GM10266 (cell line): ENCODE results near the gene PKP4.

Source experiments
- DNase-seq: peaks from one replicate; pipeline ENCODE4 v3.0.0; 2012; ENCODE audit errors: extremely low spot score
- CTCF ChIP-seq: IDR thresholded peaks from 2 replicates; pipeline ENCODE4 v1.5.1; 2012; ENCODE audit warnings: mild to moderate bottlenecking, low read depth; ENCODE audit not compliant: control insufficient read depth, insufficient read depth; ENCODE audit errors: missing control alignments

The PKP4 gene

GRCh38 chr2:158577141-158577540 lies 120.4 kb downstream of the PKP4 start:
- DNase-seq, result no peak
- no peak for TF ChIP-seq CTCF

- no peak for TF ChIP-seq CTCF
- DNase-seq, result peak; percentile 26
These were observed 122.1 kb downstream of the PKP4 start for GRCh38 chr2:158578703-158579330.

GRCh38 chr2:158579928-158580327 lies 123.2 kb downstream of the PKP4 start:
- DNase-seq, result no peak
- no peak for TF ChIP-seq CTCF

- no peak for TF ChIP-seq CTCF
- DNase-seq, result no peak
These were observed 124.0 kb downstream of the PKP4 start for GRCh38 chr2:158580760-158581159.

- no peak for DNase-seq
- no peak for TF ChIP-seq CTCF
These were observed 125.9 kb downstream of the PKP4 start for GRCh38 chr2:158582670-158583069.

GRCh38 chr2:158583923-158584322 lies 127.2 kb downstream of the PKP4 start:
- DNase-seq, result no peak
- TF ChIP-seq CTCF, result no peak

GRCh38 chr2:158586491-158586890 lies 129.7 kb downstream of the PKP4 start:
- TF ChIP-seq CTCF, result no peak
- no peak for DNase-seq
